ENCODE measurements around the gene DNAJA3.

DNAJA3 gene

GRCh38 chr16:4416200-4417032, 9.3 kb upstream of the DNAJA3 start, which contains the start of gene CORO7:
TSS of gene CORO7 (minus strand) at chr16:4416596. CDS start at chr16:4416518, 78 bp downstream.
- peak within 1 kb of the TSS; percentile 82 for H3K9ac ChIP-seq (ENCODE audit: low read length)
- H3K4me3 ChIP-seq (ENCODE audit: insufficient read depth, low read length, poor library complexity, severe bottlenecking), result peak within 1 kb of the TSS; percentile 70
- H3K27me3 ChIP-seq (ENCODE audit: low read length), result no peaks in the 10 kb centered on the region
- H3K36me3 ChIP-seq (ENCODE audit: low read length), result no peaks in the 10 kb centered on the region
- TF ChIP-seq, protein P1, sequence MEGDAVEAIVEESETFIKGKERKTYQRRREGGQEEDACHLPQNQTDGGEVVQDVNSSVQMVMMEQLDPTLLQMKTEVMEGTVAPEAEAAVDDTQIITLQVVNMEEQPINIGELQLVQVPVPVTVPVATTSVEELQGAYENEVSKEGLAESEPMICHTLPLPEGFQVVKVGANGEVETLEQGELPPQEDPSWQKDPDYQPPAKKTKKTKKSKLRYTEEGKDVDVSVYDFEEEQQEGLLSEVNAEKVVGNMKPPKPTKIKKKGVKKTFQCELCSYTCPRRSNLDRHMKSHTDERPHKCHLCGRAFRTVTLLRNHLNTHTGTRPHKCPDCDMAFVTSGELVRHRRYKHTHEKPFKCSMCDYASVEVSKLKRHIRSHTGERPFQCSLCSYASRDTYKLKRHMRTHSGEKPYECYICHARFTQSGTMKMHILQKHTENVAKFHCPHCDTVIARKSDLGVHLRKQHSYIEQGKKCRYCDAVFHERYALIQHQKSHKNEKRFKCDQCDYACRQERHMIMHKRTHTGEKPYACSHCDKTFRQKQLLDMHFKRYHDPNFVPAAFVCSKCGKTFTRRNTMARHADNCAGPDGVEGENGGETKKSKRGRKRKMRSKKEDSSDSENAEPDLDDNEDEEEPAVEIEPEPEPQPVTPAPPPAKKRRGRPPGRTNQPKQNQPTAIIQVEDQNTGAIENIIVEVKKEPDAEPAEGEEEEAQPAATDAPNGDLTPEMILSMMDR (IDR thresholded peaks at IDR 0.05; ENCODE audit: insufficient read depth, low read length, poor library complexity, severe bottlenecking), result no peak
- no peak for TF ChIP-seq EZH2phosphoT487 (conservative IDR thresholded peaks at IDR 0.05; ENCODE audit: low read length)
- H3F3A ChIP-seq (ENCODE audit: insufficient read depth), result peaks cover 16% of the 10 kb centered on the region; the same call in 1 of the 2 replicates
- peak within 1 kb of the TSS; percentile 70 for H3K4me2 ChIP-seq (ENCODE audit: low read depth, low read length, poor library complexity, severe bottlenecking)
- peak within 1 kb of the TSS; percentile 49 for H2AFZ ChIP-seq (ENCODE audit: low read depth, low read length, severe bottlenecking)
- peaks cover 5% of the 10 kb centered on the region; the same call in 1 of the 2 replicates for H4K20me1 ChIP-seq (ENCODE audit: low read depth, low read length)
- peaks cover 34% of the 10 kb centered on the region for H3K79me2 ChIP-seq (ENCODE audit: insufficient read depth, low read length)
- H3K9me3 ChIP-seq (ENCODE audit: insufficient read depth, low read length), result no peaks in the 10 kb centered on the region
- peak within 1 kb of the TSS; percentile 68 for H3K27ac ChIP-seq (ENCODE audit: low read depth, low read length)
- H3K9me2 ChIP-seq (replicated peaks; ENCODE audit: insufficient read depth, low read length), result no peaks in the 10 kb centered on the region

DNA sequence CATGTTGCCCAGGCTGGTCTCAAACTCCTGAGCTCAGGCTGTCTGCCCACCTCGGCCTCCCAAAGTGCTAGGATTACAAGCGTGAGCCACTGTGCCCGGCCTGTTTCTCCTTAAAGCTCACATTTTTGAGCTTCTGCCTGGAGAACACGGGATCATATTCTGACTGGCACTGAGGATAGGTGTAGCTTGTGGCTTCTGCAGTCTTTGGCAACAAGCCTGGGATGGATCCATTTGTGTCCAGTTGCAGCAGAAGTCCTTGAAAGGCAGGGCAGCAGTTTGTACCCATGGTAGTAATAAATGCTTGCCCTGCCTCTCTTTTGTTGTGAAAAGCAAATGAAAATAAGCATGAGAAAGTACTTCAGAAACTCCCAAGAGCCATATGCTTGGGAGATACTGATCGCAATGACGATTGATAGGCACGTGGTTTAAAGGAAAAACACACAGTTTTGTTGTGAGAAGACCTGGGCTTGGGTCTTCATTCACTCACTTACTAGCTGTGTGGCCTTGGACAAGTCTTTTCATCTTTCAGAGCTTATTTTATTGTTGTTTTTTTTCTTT, 6.2 kb upstream of the DNAJA3 start:
- Histone ChIP-seq H3K4me2 (ENCODE audit: low read depth, low read length, poor library complexity, severe bottlenecking) (no peak overlapping the region), H3K9me2 (replicated peaks; ENCODE audit: insufficient read depth, low read length) (no peaks in the 10 kb centered on the region), H2AFZ (ENCODE audit: low read depth, low read length, severe bottlenecking) (no peak overlapping the region), H4K20me1 (ENCODE audit: low read depth, low read length) (peaks cover 5% of the 10 kb centered on the region; the same call in 1 of the 2 replicates), H3K9me3 (ENCODE audit: insufficient read depth, low read length) (no peaks in the 10 kb centered on the region), H3K36me3 (ENCODE audit: low read length) (no peaks in the 10 kb centered on the region), H3K27me3 (ENCODE audit: low read length) (no peaks in the 10 kb centered on the region), H3K9ac (ENCODE audit: low read length) (no peak overlapping the region), H3K79me2 (ENCODE audit: insufficient read depth, low read length) (peaks cover 17% of the 10 kb centered on the region), H3K27ac (ENCODE audit: low read depth, low read length) (no peak overlapping the region), H3F3A (ENCODE audit: insufficient read depth) (peaks cover 14% of the 10 kb centered on the region; the same call in 1 of the 2 replicates), H3K4me3 (ENCODE audit: insufficient read depth, low read length, poor library complexity, severe bottlenecking) (no peak overlapping the region)
- TF ChIP-seq EZH2phosphoT487 (conservative IDR thresholded peaks at IDR 0.05; ENCODE audit: low read length), result no peak
- TF ChIP-seq, protein P1 (IDR thresholded peaks at IDR 0.05; ENCODE audit: insufficient read depth, low read length, poor library complexity, severe bottlenecking), result no peak

DNA sequence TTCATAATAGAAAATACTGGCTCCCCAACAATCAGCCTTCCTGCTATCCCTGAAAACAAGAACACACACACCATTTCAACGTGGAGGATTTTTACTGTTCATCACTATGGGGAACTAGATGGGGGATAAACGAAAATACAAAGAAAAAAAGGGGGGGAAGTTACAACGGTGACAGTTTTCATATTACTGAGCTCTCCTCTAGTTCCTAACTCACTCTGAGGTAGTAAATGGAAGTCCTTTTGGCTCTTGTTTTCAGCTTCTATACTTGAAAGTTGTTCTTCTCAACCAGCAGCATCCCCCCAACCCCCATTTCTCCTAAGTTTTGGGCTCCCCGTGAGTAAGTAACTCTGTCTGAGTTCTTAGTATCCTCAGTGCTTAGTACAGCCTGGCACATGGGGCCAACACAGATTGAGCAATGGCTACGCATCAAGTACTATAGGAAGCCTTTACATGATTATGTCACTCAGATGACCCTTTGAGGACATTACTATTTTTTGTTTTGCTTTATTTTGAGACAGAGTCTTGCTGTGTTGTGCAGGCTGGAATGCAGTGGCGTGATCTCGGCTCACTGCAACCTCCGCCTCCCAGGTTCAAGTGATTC, 5.1 kb upstream of the DNAJA3 start:
- no peak overlapping the region for H3K4me3 ChIP-seq (ENCODE audit: insufficient read depth, low read length, poor library complexity, severe bottlenecking)
- no peak overlapping the region for H3K9ac ChIP-seq (ENCODE audit: low read length)
- no peaks in the 10 kb centered on the region for H3K9me3 ChIP-seq (ENCODE audit: insufficient read depth, low read length)
- H3K36me3 ChIP-seq (ENCODE audit: low read length), result no peaks in the 10 kb centered on the region
- peaks cover 6% of the 10 kb centered on the region; the same call in 1 of the 2 replicates for H3F3A ChIP-seq (ENCODE audit: insufficient read depth)
- H3K27ac ChIP-seq (ENCODE audit: low read depth, low read length), result no peak overlapping the region
- H3K4me2 ChIP-seq (ENCODE audit: low read depth, low read length, poor library complexity, severe bottlenecking), result no peak overlapping the region
- H3K27me3 ChIP-seq (ENCODE audit: low read length), result no peaks in the 10 kb centered on the region
- H3K79me2 ChIP-seq (ENCODE audit: insufficient read depth, low read length), result peaks cover 6% of the 10 kb centered on the region
- TF ChIP-seq EZH2phosphoT487 (conservative IDR thresholded peaks at IDR 0.05; ENCODE audit: low read length), result no peak
- TF ChIP-seq, protein P1 (IDR thresholded peaks at IDR 0.05; ENCODE audit: insufficient read depth, low read length, poor library complexity, severe bottlenecking), result no peak
- no peak overlapping the region for H2AFZ ChIP-seq (ENCODE audit: low read depth, low read length, severe bottlenecking)
- no peaks in the 10 kb centered on the region for H4K20me1 ChIP-seq (ENCODE audit: low read depth, low read length)
- no peaks in the 10 kb centered on the region for H3K9me2 ChIP-seq (replicated peaks; ENCODE audit: insufficient read depth, low read length)
